ENCODE results near the gene ZCRB1.
A peak's percentile ranks its signal among the peaks of the same experiment; 100 is the strongest.

The ZCRB1 gene

GRCh38 chr12:42306297-42306696, 19.6 kb downstream of the ZCRB1 start:
- Histone ChIP-seq H2AK5ac (ENCODE audit: low read length, severe bottlenecking) (no peak overlapping the region), H4K91ac (ENCODE audit: low read length) (no peak overlapping the region), H3K27me3 (ENCODE audit: control insufficient read depth in 1 of 2, insufficient read depth in 1 of 2, low read length in 2 of 2) (no peaks in the 10 kb centered on the region), H3K4me3 (ENCODE audit: insufficient read depth in 1 of 2, low read depth in 1 of 2, low read length in 2 of 2) (no peak overlapping the region), H3K14ac (ENCODE audit: low read length in 2 of 2) (no peak overlapping the region), H4K8ac (ENCODE audit: low read length) (no peak overlapping the region), H2BK120ac (ENCODE audit: low read depth, low read length) (no peak overlapping the region), H3K79me1 (replicated peaks; ENCODE audit: low read length, poor library complexity, severe bottlenecking) (no peaks in the 10 kb centered on the region), H2BK15ac (ENCODE audit: low read depth, poor library complexity, severe bottlenecking) (no peak overlapping the region), H3K23ac (ENCODE audit: low read length in 2 of 2) (no peak overlapping the region), H3K4ac (ENCODE audit: low read depth in 1 of 2, low read length in 2 of 2) (no peak overlapping the region), H3K9ac (ENCODE audit: low read length) (no peak overlapping the region), H3K9me3 (ENCODE audit: control insufficient read depth, low read length) (no peaks in the 10 kb centered on the region), H3K36me3 (ENCODE audit: control insufficient read depth in 1 of 2, insufficient read depth in 2 of 2, low read depth in 1 of 2, low read length in 2 of 2) (peaks cover 0 to 12% of the 10 kb centered on the region in 2 experiments), H3K4me1 (ENCODE audit: control insufficient read depth, insufficient read depth, low read depth, low read length) (no peaks in the 10 kb centered on the region), H2BK12ac (ENCODE audit: low read length in 2 of 2) (no peak overlapping the region), H3K4me2 (ENCODE audit: low read length, poor library complexity, severe bottlenecking) (no peak overlapping the region), H3K27ac (ENCODE audit: low read length, poor library complexity, severe bottlenecking) (no peak overlapping the region), H2AFZ (ENCODE audit: low read depth, low read length) (no peak overlapping the region), H3K18ac (ENCODE audit: low read depth in 1 of 2, low read length in 2 of 2) (no peak overlapping the region), H2BK5ac (ENCODE audit: low read depth, low read length, poor library complexity, severe bottlenecking) (no peak overlapping the region)
- WGBS, result no CpG with 5 or more reads among the region's 3 CpGs
- DNase-seq, result no peak

- Histone ChIP-seq H2AK5ac (ENCODE audit: low read length, severe bottlenecking) (no peak overlapping the region), H3K9me3 (ENCODE audit: control insufficient read depth, low read length) (no peaks in the 10 kb centered on the region), H4K8ac (ENCODE audit: low read length) (no peak overlapping the region), H3K4me1 (ENCODE audit: control insufficient read depth, insufficient read depth, low read depth, low read length) (no peaks in the 10 kb centered on the region), H3K27ac (ENCODE audit: low read length, poor library complexity, severe bottlenecking) (no peak overlapping the region), H3K23ac (ENCODE audit: low read length in 2 of 2) (no peak overlapping the region), H3K36me3 (ENCODE audit: control insufficient read depth in 1 of 2, insufficient read depth in 2 of 2, low read depth in 1 of 2, low read length in 2 of 2) (no peaks in the 10 kb centered on the region), H3K9ac (ENCODE audit: low read length) (no peak overlapping the region), H3K79me1 (replicated peaks; ENCODE audit: low read length, poor library complexity, severe bottlenecking) (no peaks in the 10 kb centered on the region), H2BK12ac (ENCODE audit: low read length in 2 of 2) (no peak overlapping the region), H2BK15ac (ENCODE audit: low read depth, poor library complexity, severe bottlenecking) (no peak overlapping the region), H4K91ac (ENCODE audit: low read length) (no peak overlapping the region), H3K4me3 (ENCODE audit: insufficient read depth in 1 of 2, low read depth in 1 of 2, low read length in 2 of 2) (no peak overlapping the region), H3K18ac (ENCODE audit: low read depth in 1 of 2, low read length in 2 of 2) (no peak overlapping the region), H3K4me2 (ENCODE audit: low read length, poor library complexity, severe bottlenecking) (no peak overlapping the region), H2AFZ (ENCODE audit: low read depth, low read length) (no peak overlapping the region), H3K14ac (ENCODE audit: low read length in 2 of 2) (no peak overlapping the region), H2BK120ac (ENCODE audit: low read depth, low read length) (no peak overlapping the region), H2BK5ac (ENCODE audit: low read depth, low read length, poor library complexity, severe bottlenecking) (no peak overlapping the region), H3K27me3 (ENCODE audit: control insufficient read depth in 1 of 2, insufficient read depth in 1 of 2, low read length in 2 of 2) (no peaks in the 10 kb centered on the region), H3K4ac (ENCODE audit: low read depth in 1 of 2, low read length in 2 of 2) (no peak overlapping the region)
- WGBS, result 94% methylated on average over 7 of the region's 8 CpGs
- peak; percentile 80 for DNase-seq
Observed at GRCh38 chr12:42299392-42300308, 26.2 kb downstream of the ZCRB1 start.

- Histone ChIP-seq H2BK5ac (ENCODE audit: low read depth, low read length, poor library complexity, severe bottlenecking) (no peak overlapping the region), H3K79me1 (replicated peaks; ENCODE audit: low read length, poor library complexity, severe bottlenecking) (no peaks in the 10 kb centered on the region), H3K9ac (ENCODE audit: low read length) (no peak overlapping the region), H3K4me2 (ENCODE audit: low read length, poor library complexity, severe bottlenecking) (no peak overlapping the region), H3K4me1 (ENCODE audit: control insufficient read depth, insufficient read depth, low read depth, low read length) (no peaks in the 10 kb centered on the region), H3K27me3 (ENCODE audit: control insufficient read depth in 1 of 2, insufficient read depth in 1 of 2, low read length in 2 of 2) (no peaks in the 10 kb centered on the region), H3K36me3 (ENCODE audit: control insufficient read depth in 1 of 2, insufficient read depth in 2 of 2, low read depth in 1 of 2, low read length in 2 of 2) (no peaks in the 10 kb centered on the region), H3K9me3 (ENCODE audit: control insufficient read depth, low read length) (no peaks in the 10 kb centered on the region), H3K14ac (ENCODE audit: low read length in 2 of 2) (no peak overlapping the region), H4K8ac (ENCODE audit: low read length) (no peak overlapping the region), H3K4me3 (ENCODE audit: insufficient read depth in 1 of 2, low read depth in 1 of 2, low read length in 2 of 2) (no peak overlapping the region), H3K18ac (ENCODE audit: low read depth in 1 of 2, low read length in 2 of 2) (no peak overlapping the region), H3K4ac (ENCODE audit: low read depth in 1 of 2, low read length in 2 of 2) (no peak overlapping the region), H2AK5ac (ENCODE audit: low read length, severe bottlenecking) (no peak overlapping the region), H2AFZ (ENCODE audit: low read depth, low read length) (no peak overlapping the region), H2BK120ac (ENCODE audit: low read depth, low read length) (no peak overlapping the region), H3K23ac (ENCODE audit: low read length in 2 of 2) (no peak overlapping the region), H3K27ac (ENCODE audit: low read length, poor library complexity, severe bottlenecking) (no peak overlapping the region), H2BK12ac (ENCODE audit: low read length in 2 of 2) (no peak overlapping the region), H2BK15ac (ENCODE audit: low read depth, poor library complexity, severe bottlenecking) (no peak overlapping the region), H4K91ac (ENCODE audit: low read length) (no peak overlapping the region)
- DNase-seq, result no peak
- 89% methylated on average over 4 of the region's 4 CpGs for WGBS
Observed at GRCh38 chr12:42298887-42299286, 27.0 kb downstream of the ZCRB1 start.

- no peak overlapping the region for H3K9ac ChIP-seq (ENCODE audit: low read length)
- H3K23ac ChIP-seq (ENCODE audit: low read length in 2 of 2), result no peak overlapping the region
- H2BK15ac ChIP-seq (ENCODE audit: low read depth, poor library complexity, severe bottlenecking), result no peak overlapping the region
- peak; percentile 4 for DNase-seq
- H2BK120ac ChIP-seq (ENCODE audit: low read depth, low read length), result no peak overlapping the region
- WGBS, result 59% methylated on average over 2 of the region's 5 CpGs
- no peak overlapping the region for H4K8ac ChIP-seq (ENCODE audit: low read length)
- no peaks in the 10 kb centered on the region for H3K27me3 ChIP-seq (ENCODE audit: control insufficient read depth in 1 of 2, insufficient read depth in 1 of 2, low read length in 2 of 2)
- no peak overlapping the region for H3K4me3 ChIP-seq (ENCODE audit: insufficient read depth in 1 of 2, low read depth in 1 of 2, low read length in 2 of 2)
- H3K4me1 ChIP-seq (ENCODE audit: control insufficient read depth, insufficient read depth, low read depth, low read length), result no peaks in the 10 kb centered on the region
- no peak overlapping the region for H3K4me2 ChIP-seq (ENCODE audit: low read length, poor library complexity, severe bottlenecking)
- H2AFZ ChIP-seq (ENCODE audit: low read depth, low read length), result no peak overlapping the region
- H2BK5ac ChIP-seq (ENCODE audit: low read depth, low read length, poor library complexity, severe bottlenecking), result no peak overlapping the region
- no peak overlapping the region for H3K4ac ChIP-seq (ENCODE audit: low read depth in 1 of 2, low read length in 2 of 2)
- no peak overlapping the region for H2AK5ac ChIP-seq (ENCODE audit: low read length, severe bottlenecking)
- no peaks in the 10 kb centered on the region for H3K36me3 ChIP-seq (ENCODE audit: control insufficient read depth in 1 of 2, insufficient read depth in 2 of 2, low read depth in 1 of 2, low read length in 2 of 2)
- no peak overlapping the region for H3K27ac ChIP-seq (ENCODE audit: low read length, poor library complexity, severe bottlenecking)
- H4K91ac ChIP-seq (ENCODE audit: low read length), result no peak overlapping the region
- no peaks in the 10 kb centered on the region for H3K9me3 ChIP-seq (ENCODE audit: control insufficient read depth, low read length)
- H3K18ac ChIP-seq (ENCODE audit: low read depth in 1 of 2, low read length in 2 of 2), result no peak overlapping the region
- no peak overlapping the region for H3K14ac ChIP-seq (ENCODE audit: low read length in 2 of 2)
- H3K79me1 ChIP-seq (replicated peaks; ENCODE audit: low read length, poor library complexity, severe bottlenecking), result no peaks in the 10 kb centered on the region
- no peak overlapping the region for H2BK12ac ChIP-seq (ENCODE audit: low read length in 2 of 2)
Observed at GRCh38 chr12:42296503-42297109, 29.3 kb downstream of the ZCRB1 start.

All from mesenchymal stem cell (in vitro differentiated cells and primary cell).